Measurements from ENCODE around the gene LPCAT2.

- TF ChIP-seq CTCF (IDR thresholded peaks at IDR 0.05; ENCODE audit: low read depth, low read length, missing input control) = no peak
- no peak for TF ChIP-seq MAX (IDR thresholded peaks at IDR 0.05)
- TF ChIP-seq SP1 (IDR thresholded peaks at IDR 0.05) = no peak
- no peak for TF ChIP-seq ZBTB33 (IDR thresholded peaks at IDR 0.05)
- TF ChIP-seq RAD21 (IDR thresholded peaks at IDR 0.05) = no peak
- no peak for TF ChIP-seq JUND (IDR thresholded peaks at IDR 0.05)
- no peak for TF ChIP-seq RXRA (IDR thresholded peaks at IDR 0.05)
- TF ChIP-seq ATF3 (IDR thresholded peaks at IDR 0.05) = no peak
- no peak for TF ChIP-seq TAF1 (conservative IDR thresholded peaks at IDR 0.05)
- no peak for TF ChIP-seq REST (IDR thresholded peaks at IDR 0.05)
- TF ChIP-seq YY1 (IDR thresholded peaks at IDR 0.05) = no peak
- no peak for TF ChIP-seq HNF4A (conservative IDR thresholded peaks at IDR 0.05)
Observed at GRCh38 chr16:55476625-55477533, 32.0 kb upstream of the LPCAT2 start.

All from liver (tissue), 3 donors.